Right lung (tissue), 5 donors: ENCODE data around the gene LIMS2. TPM values are rescaled to one million over a fixed set of nuclear protein-coding genes. Genes with fewer than 3 reads are reported as not detected.

ENCODE experiments used
- DNase-seq, 2 donors: peaks; one replicate each; pipeline ENCODE4 v3.0.0-alpha.2; 2013
- polyA plus RNA-seq, 5 donors: library from polyadenylated mRNA; unstranded; fragments of 120-200 nt; gene quantifications; one replicate each; pipeline versions ENCODE4 v1.2.1 to v1.2.3, GENCODE V29; 2013; ENCODE audit warnings: inconsistent platforms in 1 of 5, low replicate concordance in 1 of 5; ENCODE audit not compliant: insufficient read length in 5 of 5, insufficient read depth in 1 of 5

Gene LIMS2
- polyA plus RNA-seq, 5 donors, result 19.1 to 36.9 (median 25.1) TPM

DNA sequence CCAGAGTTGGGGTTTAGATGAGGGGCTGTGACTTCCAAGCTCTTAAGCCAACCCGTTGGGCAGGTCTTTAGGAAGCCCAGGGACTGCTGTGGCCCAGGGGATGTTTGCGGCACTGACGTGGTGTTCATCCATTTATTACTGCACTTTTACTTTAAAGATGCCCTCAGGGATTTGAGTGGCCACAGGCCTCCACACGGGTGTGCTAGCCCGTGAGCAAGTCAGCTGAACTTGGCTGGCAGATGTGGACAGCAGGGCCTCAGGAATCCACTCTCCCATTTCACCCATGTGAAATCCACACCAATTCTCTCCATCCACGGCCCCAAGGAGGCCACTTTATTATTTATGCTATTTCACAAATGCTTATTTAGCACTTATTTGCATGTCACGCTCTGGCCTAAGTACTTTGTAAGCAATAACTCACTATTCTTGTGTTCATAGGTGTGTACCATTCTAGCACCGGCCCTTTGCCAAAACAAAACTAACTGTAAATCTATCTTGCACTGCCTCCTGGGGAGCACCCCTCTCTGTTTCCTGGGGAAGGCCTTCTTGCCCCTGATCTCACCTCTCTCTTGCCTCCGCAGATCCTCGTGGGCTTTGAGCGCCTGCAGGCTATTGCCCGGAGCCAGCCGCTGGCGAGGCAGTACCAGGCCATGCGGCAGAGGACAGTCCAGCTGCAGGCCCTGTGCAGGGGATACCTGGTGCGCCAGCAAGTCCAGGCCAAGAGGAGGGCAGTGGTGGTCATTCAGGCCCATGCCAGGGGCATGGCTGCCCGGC is 68.5 kb downstream of the LIMS2 start:
- DNase-seq, result no peak

DNA sequence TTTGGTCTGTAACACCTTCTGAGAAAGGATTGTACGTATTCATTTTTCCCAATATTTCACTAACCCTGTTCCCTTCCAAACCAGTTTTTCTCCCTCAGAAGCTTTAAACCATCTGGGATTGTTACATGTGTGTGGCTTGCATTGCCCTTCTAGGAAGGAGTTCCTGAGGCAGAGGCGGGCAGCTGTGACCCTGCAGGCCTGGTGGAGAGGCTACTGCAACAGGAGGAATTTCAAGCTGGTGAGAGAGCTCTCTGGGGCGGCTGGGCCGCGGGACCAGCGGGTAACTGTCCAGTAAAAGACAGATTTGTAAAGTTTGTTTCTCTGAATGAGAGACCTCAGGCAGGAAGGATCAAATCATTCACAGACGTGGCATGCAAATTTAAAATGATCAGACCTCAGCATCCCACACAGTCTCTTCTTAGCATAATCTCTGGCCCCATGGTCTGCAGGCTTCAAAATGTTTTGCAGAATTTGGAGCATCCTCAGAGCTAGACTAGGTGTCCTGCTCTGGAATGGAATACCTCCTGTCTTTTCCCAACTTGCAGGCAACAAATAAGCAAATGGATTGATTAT is 69.6 kb downstream of the LIMS2 start:
- DNase-seq, result no peak

DNA sequence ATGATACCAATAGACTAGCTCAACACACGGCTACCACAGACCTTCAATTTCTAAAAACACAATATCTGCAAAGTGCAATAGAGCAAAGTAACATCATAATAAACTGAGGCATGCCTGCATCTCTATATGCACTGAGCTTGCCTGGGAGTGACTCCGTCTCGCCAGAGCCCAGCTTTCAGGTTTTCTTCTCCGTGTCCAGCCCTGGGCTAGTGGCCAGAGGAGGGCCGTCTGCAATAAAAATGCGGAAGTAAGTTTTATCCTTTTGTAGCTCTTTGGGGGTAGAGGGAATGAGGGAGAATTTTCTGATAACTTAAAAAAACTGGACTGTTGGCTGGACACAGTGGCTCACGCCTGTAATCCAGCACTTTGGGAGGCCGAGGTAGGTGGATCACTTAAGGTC is 70.3 kb downstream of the LIMS2 start:
- no peak for DNase-seq

DNA sequence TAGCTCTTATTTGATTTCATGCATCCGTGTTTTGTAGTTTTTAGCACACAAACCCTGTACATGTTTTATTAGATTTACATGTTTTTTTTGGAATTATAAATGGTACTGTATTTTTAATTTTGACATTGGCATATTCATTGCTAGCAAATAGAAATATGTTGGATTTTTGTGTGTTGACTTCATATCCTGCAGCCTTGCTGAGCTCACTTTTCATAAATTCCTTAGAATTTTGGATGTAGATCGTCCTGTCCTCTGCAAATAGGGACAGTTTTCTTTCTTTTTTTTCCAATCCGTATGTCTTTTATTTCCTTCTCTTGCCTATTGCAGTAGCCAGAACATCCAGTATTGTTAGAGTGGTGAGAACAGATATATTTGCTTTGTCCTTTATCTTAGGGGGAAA is 76.1 kb downstream of the LIMS2 start:
- no peak for DNase-seq

DNA sequence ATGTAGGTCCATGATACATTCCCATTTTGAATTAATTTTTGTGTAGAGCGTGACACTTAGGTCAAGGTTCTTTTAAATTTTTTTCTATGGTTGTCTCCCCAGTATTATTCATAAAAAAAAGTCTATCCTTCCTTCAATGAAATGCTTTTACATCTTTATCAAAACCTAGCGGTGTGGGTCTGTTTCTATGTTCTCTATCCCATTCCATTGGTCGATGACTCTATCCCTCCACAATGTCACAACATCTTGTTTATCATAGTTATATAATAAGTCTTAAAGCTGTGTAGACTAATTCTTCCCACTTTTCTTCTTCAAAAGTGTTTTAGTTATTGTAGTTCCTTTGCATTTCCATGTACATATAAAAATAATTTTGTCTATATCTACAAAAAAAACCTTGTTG is 76.6 kb downstream of the LIMS2 start:
- no peak for DNase-seq

DNA sequence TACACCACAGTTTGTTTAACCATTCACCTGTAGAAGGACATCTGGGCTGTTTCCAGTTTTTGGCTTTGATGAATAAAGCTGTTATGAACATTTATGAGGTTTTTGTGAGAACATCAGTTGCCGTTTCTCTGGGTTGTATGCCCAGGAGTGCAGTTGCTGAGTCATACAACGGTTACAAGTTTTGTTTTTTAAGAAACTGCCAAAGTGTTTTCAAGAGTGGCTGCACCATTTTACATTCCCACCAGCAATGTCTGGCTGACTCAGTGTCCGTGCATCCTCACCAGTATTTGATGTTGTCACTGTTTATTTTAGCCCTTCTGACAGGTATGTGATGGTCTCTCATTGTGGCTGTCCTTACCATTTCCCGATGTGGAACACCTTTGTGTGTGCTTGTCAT is 77.3 kb downstream of the LIMS2 start:
- no peak for DNase-seq

DNA sequence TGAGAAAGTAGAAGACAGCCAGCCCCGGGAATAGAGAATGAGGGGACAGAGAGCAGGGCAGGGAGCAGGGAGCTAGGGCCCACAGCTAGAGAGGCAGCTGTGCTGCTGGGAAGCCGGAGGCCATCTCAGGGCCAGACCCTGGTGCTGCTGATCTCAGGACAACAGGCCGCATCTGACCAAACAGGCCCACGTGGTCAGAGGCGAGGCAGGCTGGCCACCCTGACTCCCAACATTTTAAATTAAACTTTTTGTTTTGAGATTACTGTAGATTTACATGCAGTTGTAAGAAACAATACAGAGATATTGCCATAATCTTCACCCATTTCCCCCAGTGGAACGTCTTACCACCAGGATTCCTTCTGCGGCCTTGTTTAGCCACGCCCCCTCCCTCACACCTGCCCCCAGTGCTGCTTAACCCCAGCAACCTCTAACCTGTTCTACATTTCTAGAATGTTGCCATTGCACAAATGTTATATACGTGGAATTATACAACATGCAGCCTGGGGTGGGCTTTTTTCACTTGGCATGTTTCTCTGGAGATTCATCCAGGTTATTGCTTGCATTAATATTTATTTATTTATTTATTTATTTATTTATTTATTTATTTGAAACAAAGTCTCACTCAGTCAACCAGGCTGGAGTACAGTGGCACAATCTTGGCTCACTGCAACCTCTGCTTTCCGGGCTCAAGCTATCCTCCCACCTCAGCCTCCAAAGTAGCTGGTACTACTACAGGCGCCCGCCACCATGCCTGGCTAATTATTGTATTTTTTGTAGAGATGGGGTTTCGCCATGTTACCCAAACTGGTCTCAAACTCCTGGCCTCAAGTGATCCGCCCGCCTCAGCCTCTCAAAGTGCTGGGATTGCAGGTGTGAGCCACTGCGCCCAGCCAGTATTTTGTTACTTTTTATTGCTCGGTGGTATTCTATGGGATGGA is 78.0 kb downstream of the LIMS2 start:
- no peak for DNase-seq

DNA sequence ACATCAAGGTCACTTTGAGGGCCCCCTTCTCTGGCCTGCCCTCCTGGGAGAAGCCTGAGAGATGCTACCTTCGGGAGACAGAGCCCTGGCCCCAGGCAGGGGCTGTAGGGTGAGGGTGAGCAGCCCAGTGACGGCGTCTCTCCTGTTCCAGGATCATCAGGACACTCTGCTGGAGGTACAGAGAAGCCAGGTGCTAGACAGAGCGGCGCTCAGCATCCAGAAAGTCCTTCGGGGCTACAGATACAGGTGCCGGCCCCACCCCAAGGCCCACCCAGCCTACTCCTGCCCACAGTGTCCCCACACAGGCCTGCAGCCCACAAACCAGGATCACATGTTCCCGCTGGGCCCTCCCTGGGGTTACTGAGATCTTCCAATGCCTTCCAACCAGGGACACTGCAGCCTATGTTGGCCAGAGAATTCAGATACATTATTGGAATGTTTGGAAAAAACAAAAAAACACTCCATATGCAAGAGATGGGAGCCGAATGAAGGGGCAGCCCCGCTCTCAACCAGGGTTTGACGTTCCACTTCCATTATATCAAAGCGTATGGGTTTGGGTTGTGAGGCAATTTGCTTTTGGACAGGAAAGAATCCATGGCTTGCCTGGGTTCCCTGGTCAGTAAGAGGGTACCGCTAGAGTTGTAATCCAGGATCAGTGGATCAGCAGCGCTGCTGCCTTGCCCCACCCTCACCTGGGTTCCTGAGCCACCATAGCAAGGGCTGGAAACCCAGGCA is 78.9 kb downstream of the LIMS2 start:
- DNase-seq, result no peak

DNA sequence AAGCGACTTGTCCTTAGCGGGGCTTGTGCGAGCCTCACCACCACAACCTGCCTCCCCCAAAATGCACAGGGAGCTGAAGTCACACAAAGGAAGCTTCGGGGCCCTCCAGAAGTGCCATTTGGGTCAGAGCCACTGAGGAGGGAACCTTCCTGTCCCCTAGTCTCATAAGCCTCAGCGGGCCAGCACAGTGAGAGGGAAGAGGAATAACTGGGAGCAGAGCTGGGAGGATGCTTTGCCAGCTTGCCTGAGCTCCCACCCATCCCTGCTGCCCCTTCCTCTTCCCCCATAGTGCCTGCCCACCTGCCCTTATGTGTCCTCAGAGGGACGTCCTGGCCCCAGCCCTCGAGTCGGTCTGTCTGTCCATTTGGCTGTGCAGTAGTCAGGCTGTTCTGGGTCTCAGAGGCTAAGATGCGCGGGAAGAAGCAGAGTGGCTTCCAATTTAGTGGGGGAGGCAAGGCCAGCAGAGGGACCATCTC is 81.2 kb downstream of the LIMS2 start:
- DNase-seq, result no peak

DNA sequence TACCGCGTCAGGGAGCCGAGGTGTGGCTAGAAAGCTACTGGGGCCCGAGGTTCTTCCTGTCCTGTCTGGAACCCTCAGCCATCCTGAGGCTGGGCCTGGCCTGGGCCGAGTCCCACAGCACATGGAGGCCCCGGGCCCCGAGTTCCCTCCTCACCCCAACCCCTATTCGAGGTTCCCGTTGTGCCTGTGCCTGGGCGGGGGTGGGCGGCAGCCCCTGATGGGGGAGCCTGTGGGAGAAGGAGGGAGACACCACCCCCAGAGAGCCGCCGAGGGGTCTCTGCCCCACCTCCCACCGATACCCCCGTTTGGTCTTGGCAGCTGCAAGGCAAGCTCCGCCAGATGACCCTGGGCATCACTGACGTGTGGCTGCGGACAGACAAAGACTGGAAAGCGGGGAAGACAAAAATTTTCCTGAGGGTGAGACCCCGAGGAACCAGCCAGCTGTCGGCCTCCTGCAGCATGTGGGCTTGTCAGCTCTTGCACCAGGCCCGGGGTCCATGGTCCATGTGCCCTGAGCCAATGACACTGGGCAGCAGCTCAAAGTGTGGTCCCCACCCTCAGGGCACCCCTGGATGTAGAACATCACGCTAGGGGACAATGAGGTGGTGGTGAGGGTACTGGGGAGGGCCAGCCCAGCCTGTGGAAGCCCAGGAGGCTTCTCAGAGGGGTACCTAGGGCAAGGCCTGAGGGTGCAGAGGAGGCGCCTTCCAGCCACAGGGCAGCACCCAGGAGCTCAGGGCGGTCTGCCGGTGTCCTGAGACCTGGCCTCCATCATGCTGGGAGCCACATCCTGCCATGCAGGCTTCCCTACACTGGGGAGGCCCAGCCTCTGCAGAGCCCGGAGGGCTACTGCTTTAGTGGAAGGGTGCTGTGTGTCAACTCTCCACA is 81.9 kb downstream of the LIMS2 start:
- DNase-seq, result no peak

DNA sequence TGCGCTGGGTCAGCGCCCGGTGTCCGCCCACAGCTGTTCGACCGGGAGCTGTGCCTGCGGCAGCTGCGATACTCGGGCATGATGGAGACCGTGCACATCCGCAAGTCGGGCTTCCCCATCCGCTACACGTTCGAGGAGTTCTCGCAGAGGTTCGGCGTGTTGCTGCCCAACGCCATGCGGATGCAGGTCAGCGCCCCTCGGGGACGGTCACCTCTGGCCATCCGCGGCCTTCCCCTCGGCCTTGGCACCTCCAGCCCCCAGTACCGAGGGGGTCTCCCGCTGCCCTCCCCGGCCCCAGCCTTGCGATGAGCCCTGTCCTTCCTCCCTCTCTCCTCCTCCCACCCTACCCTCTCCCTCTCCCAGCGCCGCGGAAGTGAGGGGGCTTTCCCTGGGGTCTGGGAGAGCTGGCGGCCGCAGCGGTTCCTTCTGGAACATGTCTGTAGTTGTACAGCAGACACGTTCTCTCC is 82.5 kb downstream of the LIMS2 start:
- no peak for DNase-seq

DNA sequence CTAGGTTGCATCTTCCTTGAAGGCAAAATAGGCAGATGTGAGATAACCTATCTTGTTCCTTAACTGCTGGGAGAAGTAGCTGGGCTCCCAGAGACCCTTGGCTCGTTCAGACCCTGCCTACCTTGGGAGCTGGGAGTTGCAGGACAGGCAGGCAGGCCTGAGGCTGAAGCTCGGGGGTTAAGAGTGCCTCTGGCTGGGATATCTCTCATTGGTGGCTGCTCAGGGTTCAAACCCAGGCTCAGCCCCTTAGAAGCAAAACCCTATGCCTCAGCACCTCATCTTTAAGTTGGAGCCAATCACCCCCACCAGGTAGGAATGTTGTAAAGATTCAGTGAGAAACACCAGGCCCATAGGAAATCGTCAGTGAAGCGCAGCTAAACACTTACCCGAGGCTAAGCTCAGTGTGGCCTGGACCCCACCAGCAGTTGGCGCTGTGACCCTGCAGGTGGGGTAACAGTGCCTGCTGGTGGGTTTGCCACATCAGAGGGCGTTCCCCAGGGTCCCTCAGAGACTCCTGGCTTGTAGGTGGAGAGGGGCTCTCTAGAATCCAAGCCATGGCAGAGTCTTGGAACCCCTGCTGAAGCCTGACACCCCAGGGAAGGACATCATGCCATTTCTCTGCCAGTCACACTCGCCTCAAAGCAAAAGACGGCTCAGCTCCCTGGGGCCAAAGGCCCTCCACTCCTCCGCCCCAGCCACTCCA is 84.0 kb downstream of the LIMS2 start:
- peak; percentile 19 to 32 for DNase-seq

DNA sequence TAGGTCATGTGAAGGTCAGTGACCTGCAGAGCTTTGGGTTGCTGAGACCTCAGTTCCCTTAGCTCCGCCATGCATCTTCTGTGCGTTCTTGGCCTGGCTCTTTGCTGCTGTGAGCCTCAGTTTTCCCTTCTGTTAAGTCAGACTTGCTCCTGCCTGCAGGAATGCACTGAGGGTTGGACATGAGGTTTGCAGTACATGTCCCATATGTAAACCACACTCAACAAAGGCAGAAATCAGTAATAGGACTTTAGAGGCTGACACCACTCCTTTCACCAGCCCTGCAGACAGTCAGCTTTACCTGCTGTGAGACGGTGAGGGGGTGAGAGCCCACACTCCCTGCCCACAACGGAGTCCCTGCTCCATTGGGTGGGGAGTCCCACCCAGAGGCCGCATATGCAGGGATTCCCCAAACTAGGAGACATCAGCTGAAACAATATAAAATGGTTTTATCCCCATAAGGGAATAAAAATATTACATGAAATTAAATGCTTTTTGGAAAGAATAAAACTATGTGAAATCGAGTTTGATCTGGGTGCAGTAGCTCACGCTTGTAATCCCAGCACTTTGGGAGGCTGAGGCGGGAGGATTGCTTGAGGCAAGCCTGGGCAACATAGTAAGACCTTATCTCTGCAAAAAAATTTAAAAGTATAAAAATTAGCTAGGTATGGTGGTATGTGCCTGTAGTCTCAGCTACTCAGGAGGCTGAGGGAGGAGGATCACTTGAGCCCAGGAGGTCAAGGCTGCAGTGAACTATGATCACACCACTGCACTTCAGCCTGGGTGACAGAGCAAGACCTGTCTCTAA is 84.7 kb downstream of the LIMS2 start:
- DNase-seq, result no peak

DNA sequence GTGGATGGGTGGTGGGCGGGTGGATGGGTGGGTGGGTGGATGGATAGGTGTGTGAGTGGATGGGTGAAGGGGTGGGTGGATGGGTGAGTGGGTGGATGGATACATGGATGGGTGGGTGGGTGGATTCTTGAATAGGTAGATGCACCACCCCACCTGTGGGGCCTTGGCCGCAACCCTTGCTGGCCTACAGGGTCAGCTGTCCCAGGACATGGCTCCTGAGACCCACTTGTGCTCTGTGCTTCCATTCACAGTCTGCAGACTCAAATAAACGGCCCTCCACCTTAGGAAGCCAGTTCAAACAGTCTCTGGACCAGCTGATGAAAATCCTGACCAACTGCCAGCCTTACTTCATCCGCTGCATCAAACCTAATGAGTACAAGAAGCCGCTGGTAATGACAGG is 85.5 kb downstream of the LIMS2 start:
- DNase-seq, result no peak

DNA sequence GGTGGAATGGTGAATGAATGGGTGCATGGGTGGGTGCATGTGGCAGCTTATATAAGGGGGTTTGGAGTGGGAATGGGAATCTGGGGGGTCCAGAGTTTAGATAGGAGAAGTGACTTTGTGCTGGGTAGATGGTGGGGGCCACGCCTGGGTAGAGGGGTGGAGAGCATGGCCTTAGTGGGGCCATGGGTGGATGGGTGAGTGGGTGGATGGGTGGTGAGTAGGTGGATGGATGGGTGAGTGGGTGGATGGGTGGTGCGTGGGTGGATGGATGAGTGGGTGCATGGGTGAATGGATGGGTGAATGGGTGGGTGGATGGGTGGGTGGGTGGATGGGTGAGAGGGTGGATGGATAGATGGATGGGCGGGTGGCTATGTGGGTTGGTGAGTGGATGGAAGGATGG is 86.0 kb downstream of the LIMS2 start:
- DNase-seq, result no peak
